Uterus (tissue), 2 donors: ENCODE results near the gene CMKLR1.

Experiments used
- CTCF ChIP-seq, 4 experiments: fragments of 200-600 bp in 2 of 4; fragments of 450-650 bp in 2 of 4; sonication (generic) in 2 of 4; IDR thresholded peaks; one replicate each; pipeline ENCODE4 v1.5.1; 2016 to 2019; ENCODE audit warnings: antibody characterized with exemption in 4 of 4, mild to moderate bottlenecking in 2 of 4, moderate library complexity in 1 of 4
- POLR2A ChIP-seq, 2 donors: fragments of 450-650 bp; IDR thresholded peaks; one replicate each; pipeline ENCODE4 v1.6.1; 2016; ENCODE audit warnings: antibody characterized with exemption in 2 of 2, mild to moderate bottlenecking in 1 of 2, moderate library complexity in 1 of 2

GRCh38 chr12:108327621-108328344 lies 11.3 kb downstream of the CMKLR1 start:
- TF ChIP-seq CTCF (IDR thresholded peaks at IDR 0.05) (no peak), POLR2A (IDR thresholded peaks at IDR 0.05) (no peak)
